ENCODE measurements around the gene GNS. TPM values are rescaled to one million over a fixed set of nuclear protein-coding genes. Genes with fewer than 3 reads are reported as not detected.

GNS gene
- total RNA-seq, 1 experiment from 2014 or later: 26.0 TPM

DNA sequence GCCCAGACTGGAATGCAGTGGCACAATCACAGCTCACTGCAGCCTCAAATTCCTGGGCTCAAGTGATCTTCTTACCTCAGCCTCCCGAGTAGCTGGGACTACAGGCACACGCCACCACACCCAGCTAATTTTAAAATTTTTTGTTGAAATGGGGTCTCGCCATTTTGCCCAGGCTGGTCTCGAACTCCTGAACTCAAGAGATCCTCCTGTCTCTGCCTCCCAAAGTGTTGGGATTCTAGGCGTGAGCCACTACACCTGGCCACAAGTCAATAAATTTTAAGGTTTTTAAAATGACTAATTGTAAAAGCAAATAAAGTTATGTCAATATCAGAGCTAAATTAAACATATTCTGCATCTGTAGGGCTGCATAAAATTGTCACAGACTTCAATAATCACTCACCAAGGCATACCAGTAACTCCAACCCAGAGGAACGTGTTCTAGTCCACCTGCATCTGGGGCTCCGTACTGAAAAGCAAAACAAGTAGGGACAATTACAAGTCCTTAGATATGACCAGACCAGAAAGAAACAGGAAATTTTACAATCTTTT, 13.9 kb downstream of the GNS start:
- H3K27ac Mint-ChIP-seq: no peak overlapping the region
- TF ChIP-seq, protein P1, sequence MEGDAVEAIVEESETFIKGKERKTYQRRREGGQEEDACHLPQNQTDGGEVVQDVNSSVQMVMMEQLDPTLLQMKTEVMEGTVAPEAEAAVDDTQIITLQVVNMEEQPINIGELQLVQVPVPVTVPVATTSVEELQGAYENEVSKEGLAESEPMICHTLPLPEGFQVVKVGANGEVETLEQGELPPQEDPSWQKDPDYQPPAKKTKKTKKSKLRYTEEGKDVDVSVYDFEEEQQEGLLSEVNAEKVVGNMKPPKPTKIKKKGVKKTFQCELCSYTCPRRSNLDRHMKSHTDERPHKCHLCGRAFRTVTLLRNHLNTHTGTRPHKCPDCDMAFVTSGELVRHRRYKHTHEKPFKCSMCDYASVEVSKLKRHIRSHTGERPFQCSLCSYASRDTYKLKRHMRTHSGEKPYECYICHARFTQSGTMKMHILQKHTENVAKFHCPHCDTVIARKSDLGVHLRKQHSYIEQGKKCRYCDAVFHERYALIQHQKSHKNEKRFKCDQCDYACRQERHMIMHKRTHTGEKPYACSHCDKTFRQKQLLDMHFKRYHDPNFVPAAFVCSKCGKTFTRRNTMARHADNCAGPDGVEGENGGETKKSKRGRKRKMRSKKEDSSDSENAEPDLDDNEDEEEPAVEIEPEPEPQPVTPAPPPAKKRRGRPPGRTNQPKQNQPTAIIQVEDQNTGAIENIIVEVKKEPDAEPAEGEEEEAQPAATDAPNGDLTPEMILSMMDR (conservative IDR thresholded peaks at IDR 0.05): no peak
- no peak overlapping the region for H4K91ac ChIP-seq (ENCODE audit: insufficient read length, low read depth, low read length)
- no peaks in the 10 kb centered on the region for H3K27me3 ChIP-seq (ENCODE audit: insufficient read depth, low read length)
- no peak overlapping the region for H3K4me3 Mint-ChIP-seq
- no peak overlapping the region for H2BK15ac ChIP-seq (ENCODE audit: low read depth, low read length)
- no peaks in the 10 kb centered on the region for H3K4me1 ChIP-seq (ENCODE audit: insufficient read depth, low read length)
- H3K56ac ChIP-seq (ENCODE audit: insufficient read length, low read depth, low read length): no peak overlapping the region
- H2BK120ac ChIP-seq (ENCODE audit: low read depth, low read length, poor library complexity, severe bottlenecking): no peak overlapping the region
- H3K4me2 ChIP-seq (ENCODE audit: insufficient read depth, insufficient read length, low read length): no peak overlapping the region
- H3K14ac ChIP-seq (ENCODE audit: insufficient read depth, low read length): no peak overlapping the region
- H2AK5ac ChIP-seq (ENCODE audit: insufficient read length, low read length): no peak overlapping the region
- H4K20me1 ChIP-seq (ENCODE audit: control insufficient read depth, insufficient read depth, insufficient read length): no peaks in the 10 kb centered on the region
- H4K5ac ChIP-seq (ENCODE audit: insufficient read length, low read depth, low read length): no peak overlapping the region
- no peak overlapping the region for H2BK20ac ChIP-seq (ENCODE audit: low read depth, low read length, poor library complexity, severe bottlenecking)
- H3K9me3 Mint-ChIP-seq: peaks cover 0 to 2% of the 10 kb centered on the region in 2 experiments; a peak in 1 of 5 replicates
- no peak overlapping the region for H2AFZ ChIP-seq (ENCODE audit: low read length)
- no peak for DNase-seq
- no peaks in the 10 kb centered on the region for H3K27me3 Mint-ChIP-seq (ENCODE audit: low read depth)
- no peaks in the 10 kb centered on the region for H3K79me1 ChIP-seq (ENCODE audit: insufficient read depth, low read depth, low read length, poor library complexity, severe bottlenecking)
- no peak overlapping the region for H3K18ac ChIP-seq (ENCODE audit: insufficient read length, low read depth, low read length)
- H3K23me2 ChIP-seq (ENCODE audit: insufficient read length, low read depth, low read length, poor library complexity, severe bottlenecking): no peaks in the 10 kb centered on the region
- no peaks in the 10 kb centered on the region for H3K79me2 ChIP-seq (ENCODE audit: insufficient read depth, low read length)
- H3K27ac ChIP-seq (ENCODE audit: insufficient read length, low read depth, low read length): no peak overlapping the region
- no peaks in the 10 kb centered on the region for H3K9me3 ChIP-seq (ENCODE audit: control insufficient read depth, low read depth, low read length)
- no peaks in the 10 kb centered on the region for H3K4me1 Mint-ChIP-seq
- H4K8ac ChIP-seq (replicated peaks; ENCODE audit: insufficient read length, low read depth, low read length): no peak overlapping the region
- no peak overlapping the region for H3K23ac ChIP-seq (ENCODE audit: insufficient read length, low read depth, low read length)
- H2BK5ac ChIP-seq (ENCODE audit: insufficient read length, low read length): no peak overlapping the region
- H3T11ph ChIP-seq (ENCODE audit: low read length): no peak overlapping the region
- no peak overlapping the region for H3K4ac ChIP-seq (ENCODE audit: low read depth, low read length)
- no CpG with 5 or more reads among the region's 7 CpGs for WGBS (ENCODE audit: extremely low coverage, insufficient read length, low lambda C conversion rate)
- no peak overlapping the region for H2BK12ac ChIP-seq (ENCODE audit: insufficient read length, low read depth, low read length)
- peaks cover 20 to 72% (median 51%) of the 10 kb centered on the region in 3 experiments for H3K36me3 Mint-ChIP-seq (ENCODE audit: insufficient read depth in 1 of 3, low read depth in 3 of 3)
- no peak overlapping the region for H3K9ac ChIP-seq (ENCODE audit: extremely low read depth, insufficient read length, low read length)
